Nephron (organoid): Measurements from ENCODE around the gene DHX58.

Experiments used
- H3K27ac Mint-ChIP-seq, 3 experiments: 2 replicates each; pipeline ENCODE4 v1.8.0; 2020; ENCODE audit warnings: mixed read lengths in 3 of 3, mild to moderate bottlenecking in 2 of 3, moderate library complexity in 1 of 3
- H3K27me3 Mint-ChIP-seq: 2 replicates; pipeline ENCODE4 v1.8.0; 2021; ENCODE audit warnings: low read depth, mild to moderate bottlenecking, moderate library complexity, mixed read lengths
- H3K36me3 Mint-ChIP-seq: 2 replicates; pipeline ENCODE4 v1.8.0; 2020; ENCODE audit warnings: low read depth, mixed read lengths
- H3K4me1 Mint-ChIP-seq: 2 replicates; pipeline ENCODE4 v1.8.0; 2020; ENCODE audit warnings: mixed read lengths
- H3K4me3 Mint-ChIP-seq, 3 experiments: 2 replicates each; pipeline ENCODE4 v1.8.0; 2020; ENCODE audit warnings: mild to moderate bottlenecking in 3 of 3, mixed read lengths in 3 of 3, moderate library complexity in 2 of 3
- H3K9me3 Mint-ChIP-seq: 2 replicates; pipeline ENCODE4 v1.8.0; 2020; ENCODE audit warnings: mixed read lengths
- CTCF ChIP-seq, 3 experiments: fragments of 200-600 bp; sonication (generic); IDR thresholded peaks; one replicate each; pipeline ENCODE4 v1.5.0; 2021; ENCODE audit warnings: antibody characterized with exemption in 3 of 3; ENCODE audit not compliant: unreplicated experiment in 3 of 3

The DHX58 gene

GRCh38 chr17:42068979-42069378 is 43.5 kb downstream of the DHX58 start:
- TF ChIP-seq CTCF (IDR thresholded peaks at IDR 0.05; ENCODE audit: unreplicated experiment in 3 of 3), result no peak
- Mint-ChIP-seq H3K4me3 (no peak overlapping the region), H3K9me3 (no peaks in the 10 kb centered on the region), H3K27me3 (peaks cover 32% of the 10 kb centered on the region), H3K4me1 (peaks cover 15% of the 10 kb centered on the region), H3K36me3 (no peaks in the 10 kb centered on the region), H3K27ac (no peak overlapping the region)

GRCh38 chr17:42067371-42068091 is 45.0 kb downstream of the DHX58 start:
- peaks cover 22% of the 10 kb centered on the region for H3K4me1 Mint-ChIP-seq
- H3K27ac Mint-ChIP-seq, result no peak overlapping the region
- no peak overlapping the region for H3K4me3 Mint-ChIP-seq
- no peaks in the 10 kb centered on the region for H3K36me3 Mint-ChIP-seq
- peaks cover 24% of the 10 kb centered on the region for H3K27me3 Mint-ChIP-seq
- H3K9me3 Mint-ChIP-seq, result no peaks in the 10 kb centered on the region
- TF ChIP-seq CTCF (IDR thresholded peaks at IDR 0.05; ENCODE audit: unreplicated experiment in 3 of 3), result peak; percentile 88 to 91 (median 89)

- Mint-ChIP-seq H3K27ac (no peak overlapping the region), H3K36me3 (no peaks in the 10 kb centered on the region), H3K4me3 (no peak overlapping the region), H3K27me3 (peaks cover 15% of the 10 kb centered on the region), H3K4me1 (peaks cover 32% of the 10 kb centered on the region), H3K9me3 (no peaks in the 10 kb centered on the region)
- TF ChIP-seq CTCF (IDR thresholded peaks at IDR 0.05; ENCODE audit: unreplicated experiment in 3 of 3), result no peak
Measured at GRCh38 chr17:42065201-42065600, 47.3 kb downstream of the DHX58 start.

- Mint-ChIP-seq H3K9me3 (no peaks in the 10 kb centered on the region), H3K4me1 (peaks cover 25% of the 10 kb centered on the region), H3K36me3 (no peaks in the 10 kb centered on the region), H3K4me3 (no peak overlapping the region), H3K27ac (no peak overlapping the region), H3K27me3 (peaks cover 15% of the 10 kb centered on the region)
- TF ChIP-seq CTCF (IDR thresholded peaks at IDR 0.05; ENCODE audit: unreplicated experiment in 3 of 3), result no peak
Measured at GRCh38 chr17:42062681-42063080, 49.8 kb downstream of the DHX58 start.

- Mint-ChIP-seq H3K27ac (peak overlapping the region in 1 of 3 experiments; percentile 51), H3K4me3 (no peak overlapping the region), H3K27me3 (peaks cover 19% of the 10 kb centered on the region), H3K9me3 (no peaks in the 10 kb centered on the region), H3K36me3 (no peaks in the 10 kb centered on the region), H3K4me1 (peaks cover 20% of the 10 kb centered on the region)
- TF ChIP-seq CTCF (IDR thresholded peaks at IDR 0.05; ENCODE audit: unreplicated experiment in 3 of 3), result no peak
Measured at GRCh38 chr17:42061646-42062487, 50.6 kb downstream of the DHX58 start.
